SK-N-SH (cell line): ENCODE measurements around the gene PPP1R1C. TPM values are rescaled to one million over a fixed set of nuclear protein-coding genes. Genes with fewer than 3 reads are reported as not detected.

Source experiments
- CTCF ChIA-PET: fragments of 300-600, 350-600 bp; formaldehyde crosslinking; extraction: SDS; loops from one replicate; lab custom pipeline; 2021; lab: Yijun Ruan, JAX
- POLR2A ChIA-PET: fragments of 350-600 bp; sonication (Branson Sonifier 250); formaldehyde crosslinking; extraction: SDS; loops from one replicate; lab custom pipeline; 2020; ENCODE audit warnings: antibody characterized with exemption, inconsistent platforms; lab: Yijun Ruan, JAX
- DNase-seq: peaks from one replicate; pipeline ENCODE4 v3.0.0; 2012
- H2AFZ ChIP-seq: fragments of 200-600 bp; sonication (generic); 2 replicates; pipeline ENCODE4 v1.8.1; 2016; ENCODE audit warnings: antibody characterized with exemption, mild to moderate bottlenecking, low read depth
- H3F3A ChIP-seq: fragments of 200-600 bp; sonication (generic); replicated peaks from 2 replicates; pipeline ENCODE3; 2016; ENCODE audit warnings: antibody characterized with exemption, mild to moderate bottlenecking; ENCODE audit not compliant: insufficient read depth
- H3K27ac ChIP-seq, 2 experiments: fragments of 200-500 bp in 1 of 2; fragments of 200-600 bp in 1 of 2; sonication (Bioruptor generic) in 1 of 2; sonication (generic), shearing (Covaris generic) in 1 of 2; 2 replicates each; pipeline versions ENCODE4 v1.5.1 to v1.6.1; 2014 to 2016; ENCODE audit warnings: low read depth in 2 of 2, inconsistent platforms in 1 of 2, low read length in 1 of 2, mild to moderate bottlenecking in 1 of 2, mixed read lengths in 1 of 2
- H3K27me3 ChIP-seq: fragments of 200-600 bp; sonication (generic), shearing (Covaris generic); 2 replicates; pipeline ENCODE4 v1.6.1; 2016; ENCODE audit warnings: mixed run types; ENCODE audit not compliant: insufficient read depth
- H3K36me3 ChIP-seq, 2 experiments: fragments of 200-500 bp in 1 of 2; fragments of 200-600 bp in 1 of 2; sonication (Bioruptor generic) in 1 of 2; sonication (generic) in 1 of 2; replicated peaks in 1 of 2; 2 replicates each; pipeline versions ENCODE3 to v1.5.1; 2014 to 2016; ENCODE audit warnings: low read length in 1 of 2, mild to moderate bottlenecking in 1 of 2; ENCODE audit not compliant: insufficient read depth in 2 of 2, control insufficient read depth in 1 of 2
- H3K4me1 ChIP-seq, 2 experiments: fragments of 200-500 bp in 1 of 2; fragments of 200-600 bp in 1 of 2; sonication (Bioruptor generic) in 1 of 2; sonication (generic), shearing (Covaris generic) in 1 of 2; 2 replicates each; pipeline versions ENCODE4 v1.5.1 to v1.6.1; 2014 to 2016; ENCODE audit warnings: low read depth in 1 of 2, low read length in 1 of 2, mixed run types in 1 of 2; ENCODE audit not compliant: insufficient read depth in 2 of 2, control insufficient read depth in 1 of 2
- H3K4me2 ChIP-seq: fragments of 200-600 bp; sonication (generic), shearing (Covaris generic); 2 replicates; pipeline ENCODE4 v1.6.1; 2017; ENCODE audit warnings: mixed run types
- H3K4me3 ChIP-seq, 2 experiments: fragments of 200-500 bp in 1 of 2; fragments of 200-600 bp in 1 of 2; sonication (Bioruptor generic) in 1 of 2; sonication (generic), shearing (Covaris generic) in 1 of 2; 2 replicates each; pipeline versions ENCODE4 v1.5.1 to v1.8.1; 2014 to 2016; ENCODE audit warnings: low read depth in 2 of 2, inconsistent platforms in 1 of 2, low read length in 1 of 2, mild to moderate bottlenecking in 1 of 2, mixed read lengths in 1 of 2, moderate library complexity in 1 of 2
- H3K79me2 ChIP-seq: fragments of 200-600 bp; sonication (generic); 2 replicates; pipeline ENCODE4 v1.8.1; 2017; ENCODE audit warnings: mild to moderate bottlenecking; ENCODE audit not compliant: insufficient read depth
- H3K9ac ChIP-seq: fragments of 200-600 bp; sonication (generic); 2 replicates; pipeline ENCODE4 v1.6.1; 2017; ENCODE audit warnings: mixed run types
- H3K9me2 ChIP-seq: fragments of 200-600 bp; sonication (generic); 2 replicates; pipeline ENCODE4 v1.6.1; 2017; ENCODE audit warnings: mixed run types
- H3K9me3 ChIP-seq: fragments of 200-600 bp; sonication (generic); 2 replicates; pipeline ENCODE4 v1.6.1; 2017; ENCODE audit warnings: mixed run types, mild to moderate bottlenecking, moderate library complexity
- H4K20me1 ChIP-seq: fragments of 200-600 bp; sonication (generic); 2 replicates; pipeline ENCODE4 v1.6.1; 2017; ENCODE audit warnings: mild to moderate bottlenecking, mixed run types; ENCODE audit not compliant: insufficient read depth
- CHD2 ChIP-seq: fragments of 150-350 bp; IDR thresholded peaks from 2 replicates; pipeline ENCODE4 v1.6.1; 2018; ENCODE audit warnings: low read length; ENCODE audit not compliant: partially characterized antibody
- FOXM1 ChIP-seq: IDR thresholded peaks from 2 replicates; pipeline ENCODE4 v1.4.0; 2012; ENCODE audit warnings: low read depth, mild to moderate bottlenecking
- MXI1 ChIP-seq: IDR thresholded peaks from 2 replicates; pipeline ENCODE4 v1.6.1; 2012; ENCODE audit warnings: mild to moderate bottlenecking, low read depth, low read length, improper control_type of control experiment
- NRF1 ChIP-seq: IDR thresholded peaks from 2 replicates; pipeline ENCODE4 v1.6.1; 2012; ENCODE audit warnings: low read depth, mild to moderate bottlenecking, low read length
- POLR2AphosphoS5 ChIP-seq: IDR thresholded peaks from 2 replicates; pipeline ENCODE4 v1.6.1; 2012; ENCODE audit warnings: low read depth, low read length
- RXRA ChIP-seq: IDR thresholded peaks from 2 replicates; pipeline ENCODE4 v1.4.0; 2012; ENCODE audit warnings: low read depth, mild to moderate bottlenecking, borderline replicate concordance
- SMC3 ChIP-seq: IDR thresholded peaks from 2 replicates; pipeline ENCODE4 v1.6.1; 2012; ENCODE audit warnings: low read depth, low read length, improper control_type of control experiment
- TAF1 ChIP-seq: IDR thresholded peaks from 2 replicates; pipeline ENCODE4 v1.6.1; 2012; ENCODE audit warnings: low read depth, mild to moderate bottlenecking, low read length, moderate library complexity, borderline replicate concordance
- TEAD4 ChIP-seq: IDR thresholded peaks from 2 replicates; pipeline ENCODE4 v1.4.0; 2012; ENCODE audit warnings: mild to moderate bottlenecking, borderline replicate concordance; ENCODE audit not compliant: insufficient read depth
- YY1 ChIP-seq: IDR thresholded peaks from 2 replicates; pipeline ENCODE4 v1.4.0; 2012; ENCODE audit warnings: low read depth, mild to moderate bottlenecking
- WGBS: methylation state at CpG from one replicate; pipeline ENCODE4 v1.1.6; 2017; ENCODE audit warnings: low lambda C conversion rate; 5-methylcytosine and 5-hydroxymethylcytosine counted together
- polyA plus RNA-seq, 3 experiments: library from polyadenylated mRNA; depleted of rRNA; stranded (reverse); fragments of >200 nt; gene quantifications; 2 replicates each; pipeline ENCODE4 v1.2.3, GENCODE V29; 2012
- TF ChIP-seq, protein P1 (sequence below): fragments of 150-350 bp; IDR thresholded peaks from 2 replicates; pipeline ENCODE4 v1.6.1; 2016; ENCODE audit warnings: mild to moderate bottlenecking, low read depth, low read length
- TF ChIP-seq, protein P2 (sequence below): IDR thresholded peaks from 2 replicates; pipeline ENCODE4 v1.4.0; 2012; ENCODE audit warnings: low read depth, borderline replicate concordance
- TF ChIP-seq, protein P3 (sequence below): IDR thresholded peaks from 2 replicates; pipeline ENCODE4 v1.4.0; 2012; ENCODE audit warnings: low read depth, borderline replicate concordance
- TF ChIP-seq, protein P4 (sequence below): IDR thresholded peaks from 2 replicates; pipeline ENCODE4 v1.4.0; 2012; ENCODE audit warnings: low read depth

The PPP1R1C gene
- polyA plus RNA-seq, 1 of the 3 experiments (the other 2 are of a cell fraction): 0.41 TPM

DNA sequence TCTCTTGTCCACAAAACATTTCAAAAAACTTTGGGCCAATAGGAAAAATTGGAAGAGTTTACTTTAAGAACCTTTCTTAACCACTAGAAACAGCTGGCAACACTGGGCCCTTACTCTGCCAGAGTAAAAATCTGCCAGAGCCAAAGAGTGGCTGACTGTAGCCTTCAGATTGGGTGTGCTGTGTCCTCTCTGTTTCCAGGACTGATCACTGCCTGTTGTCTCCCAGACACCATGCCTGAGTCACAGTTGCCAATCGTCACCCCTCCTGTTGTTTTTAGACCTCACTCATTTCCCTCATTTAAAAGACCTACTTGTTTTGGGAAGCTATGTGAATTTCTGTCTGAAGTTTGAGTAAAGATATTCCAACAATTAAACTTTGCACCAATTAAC lies 159.1 kb downstream of the PPP1R1C start (continued):
- no peak for TF ChIP-seq POLR2AphosphoS5
- TF ChIP-seq MXI1: no peak
- TF ChIP-seq YY1: no peak

DNA sequence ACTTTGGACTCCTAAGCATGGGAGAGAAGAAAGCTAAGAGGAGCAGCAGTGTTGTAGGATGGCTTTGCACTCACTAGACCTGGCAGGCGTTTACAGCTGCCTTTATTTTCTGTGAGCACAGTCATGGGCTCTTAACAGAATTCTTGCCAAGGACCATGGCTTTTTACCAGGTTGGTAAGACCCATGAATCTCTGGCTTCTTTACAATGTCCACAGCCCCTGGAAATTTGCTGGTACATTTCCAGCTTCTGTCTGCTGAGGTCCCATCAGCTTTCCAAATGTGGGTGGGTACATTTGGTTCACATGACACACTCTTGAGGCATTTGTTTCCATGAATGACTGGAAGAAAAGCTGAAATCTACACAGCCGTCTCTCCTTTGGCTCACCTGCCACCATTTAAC lies 162.7 kb downstream of the PPP1R1C start:
- Histone ChIP-seq H4K20me1 (no peaks in the 10 kb centered on the region), H3F3A (no peaks in the 10 kb centered on the region), H3K9me2 (no peaks in the 10 kb centered on the region), H3K27me3 (no peaks in the 10 kb centered on the region), H3K9me3 (no peaks in the 10 kb centered on the region), H3K36me3 (no peaks in the 10 kb centered on the region), H2AFZ (peak overlapping the region; percentile 27; the same call in 1 of the 2 replicates), H3K4me2 (no peak overlapping the region), H3K4me3 (no peak overlapping the region), H3K4me1 (peaks cover 4 to 11% of the 10 kb centered on the region in 2 experiments; a peak in 3 of 4 replicates), H3K9ac (no peak overlapping the region), H3K27ac (no peak overlapping the region), H3K79me2 (no peaks in the 10 kb centered on the region)
- ChIA-PET CTCF (interaction anchor here (0.6 to 1.0 kb wide), 2 partner anchors 518 to 1018 kb away, joined by 3 read pairs; no protein-coding TSS in a partner anchor), POLR2A (no interaction called here)
- DNase-seq: no peak
- 56% methylated on average over 2 of the region's 2 CpGs for WGBS
- TF ChIP-seq, protein P1, sequence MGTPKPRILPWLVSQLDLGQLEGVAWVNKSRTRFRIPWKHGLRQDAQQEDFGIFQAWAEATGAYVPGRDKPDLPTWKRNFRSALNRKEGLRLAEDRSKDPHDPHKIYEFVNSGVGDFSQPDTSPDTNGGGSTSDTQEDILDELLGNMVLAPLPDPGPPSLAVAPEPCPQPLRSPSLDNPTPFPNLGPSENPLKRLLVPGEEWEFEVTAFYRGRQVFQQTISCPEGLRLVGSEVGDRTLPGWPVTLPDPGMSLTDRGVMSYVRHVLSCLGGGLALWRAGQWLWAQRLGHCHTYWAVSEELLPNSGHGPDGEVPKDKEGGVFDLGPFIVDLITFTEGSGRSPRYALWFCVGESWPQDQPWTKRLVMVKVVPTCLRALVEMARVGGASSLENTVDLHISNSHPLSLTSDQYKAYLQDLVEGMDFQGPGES: no peak
- TF ChIP-seq CHD2: no peak
- no peak for TF ChIP-seq TEAD4
- no peak for TF ChIP-seq FOXM1
- no peak for TF ChIP-seq TAF1
- TF ChIP-seq, protein P2, sequence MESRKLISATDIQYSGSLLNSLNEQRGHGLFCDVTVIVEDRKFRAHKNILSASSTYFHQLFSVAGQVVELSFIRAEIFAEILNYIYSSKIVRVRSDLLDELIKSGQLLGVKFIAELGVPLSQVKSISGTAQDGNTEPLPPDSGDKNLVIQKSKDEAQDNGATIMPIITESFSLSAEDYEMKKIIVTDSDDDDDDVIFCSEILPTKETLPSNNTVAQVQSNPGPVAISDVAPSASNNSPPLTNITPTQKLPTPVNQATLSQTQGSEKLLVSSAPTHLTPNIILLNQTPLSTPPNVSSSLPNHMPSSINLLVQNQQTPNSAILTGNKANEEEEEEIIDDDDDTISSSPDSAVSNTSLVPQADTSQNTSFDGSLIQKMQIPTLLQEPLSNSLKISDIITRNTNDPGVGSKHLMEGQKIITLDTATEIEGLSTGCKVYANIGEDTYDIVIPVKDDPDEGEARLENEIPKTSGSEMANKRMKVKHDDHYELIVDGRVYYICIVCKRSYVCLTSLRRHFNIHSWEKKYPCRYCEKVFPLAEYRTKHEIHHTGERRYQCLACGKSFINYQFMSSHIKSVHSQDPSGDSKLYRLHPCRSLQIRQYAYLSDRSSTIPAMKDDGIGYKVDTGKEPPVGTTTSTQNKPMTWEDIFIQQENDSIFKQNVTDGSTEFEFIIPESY: no peak
- no peak for TF ChIP-seq NRF1
- TF ChIP-seq, protein P3, sequence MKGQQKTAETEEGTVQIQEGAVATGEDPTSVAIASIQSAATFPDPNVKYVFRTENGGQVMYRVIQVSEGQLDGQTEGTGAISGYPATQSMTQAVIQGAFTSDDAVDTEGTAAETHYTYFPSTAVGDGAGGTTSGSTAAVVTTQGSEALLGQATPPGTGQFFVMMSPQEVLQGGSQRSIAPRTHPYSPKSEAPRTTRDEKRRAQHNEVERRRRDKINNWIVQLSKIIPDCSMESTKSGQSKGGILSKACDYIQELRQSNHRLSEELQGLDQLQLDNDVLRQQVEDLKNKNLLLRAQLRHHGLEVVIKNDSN: no peak
- TF ChIP-seq, protein P4, sequence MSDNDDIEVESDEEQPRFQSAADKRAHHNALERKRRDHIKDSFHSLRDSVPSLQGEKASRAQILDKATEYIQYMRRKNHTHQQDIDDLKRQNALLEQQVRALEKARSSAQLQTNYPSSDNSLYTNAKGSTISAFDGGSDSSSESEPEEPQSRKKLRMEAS: no peak
- no peak for TF ChIP-seq SMC3
- no peak for TF ChIP-seq RXRA
